ENCODE results near the gene C16orf78. TPM values are rescaled to one million over a fixed set of nuclear protein-coding genes. Genes with fewer than 3 reads are reported as not detected.

The C16orf78 gene
- polyA plus RNA-seq, 1 donor (not counting 4 experiments of a cell fraction or from before 2014, with no cell fraction given): not detected

DNA sequence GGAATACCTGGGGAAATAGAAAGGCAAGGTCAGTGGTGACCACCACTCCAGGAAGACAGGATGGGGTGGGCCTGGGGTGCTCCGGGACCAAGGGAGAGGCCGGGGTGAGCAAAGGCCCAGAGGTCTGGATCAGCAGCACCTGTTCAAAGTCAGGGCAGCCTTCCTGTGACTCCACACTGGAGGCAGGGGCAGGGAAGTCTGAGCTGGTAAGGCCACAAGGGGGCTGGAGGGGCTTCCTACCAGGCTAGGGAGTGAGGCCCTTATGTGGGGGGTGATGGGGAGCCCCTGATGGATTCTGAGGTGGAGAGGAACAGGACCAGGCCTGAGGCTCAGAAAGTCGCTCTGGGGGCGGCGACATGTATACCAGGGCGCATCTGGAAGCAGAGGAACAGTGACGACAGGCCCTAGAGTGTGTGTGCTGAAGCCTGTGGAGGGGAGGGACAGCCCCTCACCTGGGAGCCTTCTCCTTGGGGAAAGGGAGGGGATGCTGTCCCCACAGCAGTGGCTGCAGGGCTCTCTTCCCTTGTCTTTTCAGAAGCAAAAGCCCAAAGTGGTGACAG, 3.7 kb downstream of the C16orf78 start:
- FAIRE-seq (no peak), DNase-seq (ENCODE audit: low read depth, low spot score) (no peak)
- Histone ChIP-seq H3K4me3 (ENCODE audit: control insufficient read depth in 2 of 3, extremely low read depth in 1 of 3, insufficient read depth in 2 of 3, low read depth in 1 of 3, low read length in 3 of 3) (no peak overlapping the region), H3K9me1 (ENCODE audit: control insufficient read depth, extremely low read depth, insufficient read depth, low read length) (no peaks in the 10 kb centered on the region), H3K4me1 (ENCODE audit: control insufficient read depth, extremely low read depth, insufficient read depth, low read length) (no peaks in the 10 kb centered on the region), H3K27me3 (ENCODE audit: control insufficient read depth, extremely low read depth, insufficient read depth, low read length) (no peaks in the 10 kb centered on the region), H2AFZ (ENCODE audit: control insufficient read depth, low read length) (no peak overlapping the region), H3K9me3 (ENCODE audit: control insufficient read depth, low read depth, low read length) (no peaks in the 10 kb centered on the region), H3K4me2 (ENCODE audit: control insufficient read depth, extremely low read depth, insufficient read depth, low read depth, low read length) (no peak overlapping the region), H3K9ac (ENCODE audit: control insufficient read depth, extremely low read depth, insufficient read depth, low read length) (no peak overlapping the region), H3K27ac (ENCODE audit: control insufficient read depth, insufficient read depth, low read length) (no peak overlapping the region), H3K79me2 (ENCODE audit: control insufficient read depth, insufficient read depth, low read length) (no peaks in the 10 kb centered on the region), H4K20me1 (ENCODE audit: control insufficient read depth, extremely low read depth, insufficient read depth, low read length) (no peaks in the 10 kb centered on the region), H3K36me3 (ENCODE audit: control insufficient read depth in 2 of 2, extremely low read depth in 1 of 2, insufficient read depth in 2 of 2, low read length in 2 of 2) (no peaks in the 10 kb centered on the region)
- dilution Hi-C loops (cut with MboI; ENCODE audit: extremely low pct_ligation_motif_present, low sequenced_read_pairs): no loop called here
- TF ChIP-seq, protein P1, sequence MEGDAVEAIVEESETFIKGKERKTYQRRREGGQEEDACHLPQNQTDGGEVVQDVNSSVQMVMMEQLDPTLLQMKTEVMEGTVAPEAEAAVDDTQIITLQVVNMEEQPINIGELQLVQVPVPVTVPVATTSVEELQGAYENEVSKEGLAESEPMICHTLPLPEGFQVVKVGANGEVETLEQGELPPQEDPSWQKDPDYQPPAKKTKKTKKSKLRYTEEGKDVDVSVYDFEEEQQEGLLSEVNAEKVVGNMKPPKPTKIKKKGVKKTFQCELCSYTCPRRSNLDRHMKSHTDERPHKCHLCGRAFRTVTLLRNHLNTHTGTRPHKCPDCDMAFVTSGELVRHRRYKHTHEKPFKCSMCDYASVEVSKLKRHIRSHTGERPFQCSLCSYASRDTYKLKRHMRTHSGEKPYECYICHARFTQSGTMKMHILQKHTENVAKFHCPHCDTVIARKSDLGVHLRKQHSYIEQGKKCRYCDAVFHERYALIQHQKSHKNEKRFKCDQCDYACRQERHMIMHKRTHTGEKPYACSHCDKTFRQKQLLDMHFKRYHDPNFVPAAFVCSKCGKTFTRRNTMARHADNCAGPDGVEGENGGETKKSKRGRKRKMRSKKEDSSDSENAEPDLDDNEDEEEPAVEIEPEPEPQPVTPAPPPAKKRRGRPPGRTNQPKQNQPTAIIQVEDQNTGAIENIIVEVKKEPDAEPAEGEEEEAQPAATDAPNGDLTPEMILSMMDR (optimal IDR thresholded peaks at IDR 0.05 in 1 of 3, IDR thresholded peaks at IDR 0.05 in 1 of 3, conservative IDR thresholded peaks at IDR 0.05 in 1 of 3; ENCODE audit: extremely low read depth in 1 of 3, insufficient read depth in 2 of 3, low read length in 3 of 3): no peak
- no peak for TF ChIP-seq EZH2 (IDR thresholded peaks at IDR 0.05; ENCODE audit: low read length)

DNA sequence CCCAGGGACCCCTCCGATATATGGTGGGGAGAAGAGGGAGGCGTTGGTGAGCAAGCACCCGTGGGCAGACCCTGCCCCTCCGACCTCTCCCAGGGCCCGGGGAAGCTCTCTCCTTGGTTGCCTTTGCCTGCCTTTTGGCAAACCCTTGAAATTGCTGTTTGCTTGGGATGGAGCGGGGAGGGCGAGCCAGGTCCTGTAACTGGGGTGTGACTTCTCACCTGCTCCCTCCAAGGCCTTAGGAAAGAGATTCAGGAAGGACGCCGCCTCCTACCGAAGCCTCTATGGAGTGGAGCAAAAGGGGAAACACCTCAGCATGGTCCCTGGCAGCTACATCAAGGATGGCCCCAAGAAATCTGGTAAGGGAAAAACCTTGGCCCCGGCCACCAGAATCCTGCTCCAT, 4.6 kb downstream of the C16orf78 start:
- Histone ChIP-seq H3K9me1 (ENCODE audit: control insufficient read depth, extremely low read depth, insufficient read depth, low read length) (no peaks in the 10 kb centered on the region), H3K4me2 (ENCODE audit: control insufficient read depth, extremely low read depth, insufficient read depth, low read depth, low read length) (no peak overlapping the region), H3K4me3 (ENCODE audit: control insufficient read depth in 2 of 3, extremely low read depth in 1 of 3, insufficient read depth in 2 of 3, low read depth in 1 of 3, low read length in 3 of 3) (no peak overlapping the region), H2AFZ (ENCODE audit: control insufficient read depth, low read length) (no peak overlapping the region), H3K4me1 (ENCODE audit: control insufficient read depth, extremely low read depth, insufficient read depth, low read length) (no peaks in the 10 kb centered on the region), H4K20me1 (ENCODE audit: control insufficient read depth, extremely low read depth, insufficient read depth, low read length) (no peaks in the 10 kb centered on the region), H3K9me3 (ENCODE audit: control insufficient read depth, low read depth, low read length) (no peaks in the 10 kb centered on the region), H3K79me2 (ENCODE audit: control insufficient read depth, insufficient read depth, low read length) (no peaks in the 10 kb centered on the region), H3K27ac (ENCODE audit: control insufficient read depth, insufficient read depth, low read length) (no peak overlapping the region), H3K9ac (ENCODE audit: control insufficient read depth, extremely low read depth, insufficient read depth, low read length) (no peak overlapping the region), H3K27me3 (ENCODE audit: control insufficient read depth, extremely low read depth, insufficient read depth, low read length) (no peaks in the 10 kb centered on the region), H3K36me3 (ENCODE audit: control insufficient read depth in 2 of 2, extremely low read depth in 1 of 2, insufficient read depth in 2 of 2, low read length in 2 of 2) (no peaks in the 10 kb centered on the region)
- no peak for FAIRE-seq
- no peak for DNase-seq (ENCODE audit: low read depth, low spot score)
- dilution Hi-C loops (cut with MboI; ENCODE audit: extremely low pct_ligation_motif_present, low sequenced_read_pairs): no loop called here
- TF ChIP-seq, protein P1 (optimal IDR thresholded peaks at IDR 0.05 in 1 of 3, IDR thresholded peaks at IDR 0.05 in 1 of 3, conservative IDR thresholded peaks at IDR 0.05 in 1 of 3; ENCODE audit: extremely low read depth in 1 of 3, insufficient read depth in 2 of 3, low read length in 3 of 3): no peak
- TF ChIP-seq EZH2 (IDR thresholded peaks at IDR 0.05; ENCODE audit: low read length): no peak

Data from keratinocyte (primary cell).